Vagina (tissue), 2 donors: ENCODE measurements around the gene PMF1. TPM values are rescaled to one million over a fixed set of nuclear protein-coding genes. Genes with fewer than 3 reads are reported as not detected.

Experiments used
- DNase-seq, 2 donors: peaks; one replicate each; pipeline ENCODE4 v3.0.0-alpha.2; 2017; ENCODE audit errors: extremely low spot score in 2 of 2
- H3K27ac ChIP-seq: fragments of 200-600 bp; sonication (generic); one replicate; pipeline ENCODE4 v1.5.1; 2019
- H3K27me3 ChIP-seq: fragments of 200-600 bp; sonication (generic); one replicate; pipeline ENCODE4 v1.5.1; 2019
- H3K36me3 ChIP-seq, 2 donors: fragments of 200-600 bp; sonication (generic); one replicate each; pipeline ENCODE4 v1.5.1; 2017 to 2019
- H3K4me1 ChIP-seq: fragments of 200-600 bp; sonication (generic); one replicate; pipeline ENCODE4 v1.5.1; 2019
- H3K4me3 ChIP-seq, 2 donors: fragments of 200-600 bp; sonication (generic); 1 replicate in 1 of 2; 2 replicates in 1 of 2; pipeline ENCODE4 v1.5.1; 2016 to 2019
- H3K9me3 ChIP-seq: fragments of 200-600 bp; sonication (generic); one replicate; pipeline ENCODE4 v1.5.1; 2019
- POLR2A ChIP-seq, 2 donors: fragments of 450-650 bp; IDR thresholded peaks; one replicate each; pipeline ENCODE4 v1.6.1; 2017; ENCODE audit warnings: antibody characterized with exemption in 2 of 2, mild to moderate bottlenecking in 2 of 2, moderate library complexity in 2 of 2
- POLR2AphosphoS5 ChIP-seq, 2 donors: sonication (generic); formaldehyde crosslinking; IDR thresholded peaks; one replicate each; pipeline ENCODE4 v1.9.0; 2017; ENCODE audit warnings: antibody characterized with exemption in 2 of 2, mild to moderate bottlenecking in 2 of 2, low read depth in 1 of 2; ENCODE audit not compliant: insufficient read depth in 1 of 2
- intact Hi-C: fragments of 100-400 bp; cut with DNase I; formaldehyde crosslinking; loops from one replicate; pipeline ENCODE4 v1.15.1; 2023
- total RNA-seq: library from RNA; depleted of rRNA; stranded (reverse); fragments of >200 nt; gene quantifications from one replicate; pipeline ENCODE4 v1.2.3, GENCODE V29; 2016
- TF ChIP-seq, protein P1 (sequence below), 3 experiments: fragments of 450-650 bp in 2 of 3; fragments of 200-600 bp in 1 of 3; sonication (generic) in 1 of 3; IDR thresholded peaks; one replicate each; pipeline ENCODE4 v1.5.1; 2017 to 2019; ENCODE audit warnings: antibody characterized with exemption in 3 of 3, mild to moderate bottlenecking in 2 of 3, moderate library complexity in 2 of 3

Gene PMF1
- total RNA-seq, 1 donor from 2014 or later, result 44.7 TPM

DNA sequence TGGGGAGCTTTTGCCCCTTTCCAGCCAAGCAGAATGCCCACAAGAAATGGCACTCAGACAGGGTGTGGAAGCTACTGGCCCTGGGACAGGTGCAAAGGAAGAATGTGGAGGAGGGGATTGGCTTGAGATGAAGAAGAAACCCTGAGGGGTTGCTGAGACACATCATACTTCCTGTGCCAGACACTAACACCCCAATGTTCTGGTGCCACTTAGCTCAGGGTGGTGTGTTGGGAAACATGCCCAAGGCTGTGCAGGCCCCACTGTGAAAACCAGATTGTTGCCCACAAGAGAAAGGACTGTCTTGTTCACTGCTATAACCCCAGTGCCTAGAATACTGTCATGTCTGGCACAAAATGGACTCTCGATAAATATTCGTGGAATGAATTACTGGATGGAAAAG is 44.9 kb downstream of the PMF1 start:
- Histone ChIP-seq H3K36me3 (peaks cover 0 to 90% of the 10 kb centered on the region in 2 donors), H3K27me3 (no peaks in the 10 kb centered on the region), H3K4me1 (no peaks in the 10 kb centered on the region), H3K27ac (no peak overlapping the region), H3K4me3 (no peak overlapping the region), H3K9me3 (no peaks in the 10 kb centered on the region)
- TF ChIP-seq POLR2AphosphoS5 (IDR thresholded peaks at IDR 0.05; ENCODE audit: insufficient read depth in 1 of 2, low read depth in 1 of 2) (no peak), POLR2A (IDR thresholded peaks at IDR 0.05) (no peak)
- TF ChIP-seq, protein P1, sequence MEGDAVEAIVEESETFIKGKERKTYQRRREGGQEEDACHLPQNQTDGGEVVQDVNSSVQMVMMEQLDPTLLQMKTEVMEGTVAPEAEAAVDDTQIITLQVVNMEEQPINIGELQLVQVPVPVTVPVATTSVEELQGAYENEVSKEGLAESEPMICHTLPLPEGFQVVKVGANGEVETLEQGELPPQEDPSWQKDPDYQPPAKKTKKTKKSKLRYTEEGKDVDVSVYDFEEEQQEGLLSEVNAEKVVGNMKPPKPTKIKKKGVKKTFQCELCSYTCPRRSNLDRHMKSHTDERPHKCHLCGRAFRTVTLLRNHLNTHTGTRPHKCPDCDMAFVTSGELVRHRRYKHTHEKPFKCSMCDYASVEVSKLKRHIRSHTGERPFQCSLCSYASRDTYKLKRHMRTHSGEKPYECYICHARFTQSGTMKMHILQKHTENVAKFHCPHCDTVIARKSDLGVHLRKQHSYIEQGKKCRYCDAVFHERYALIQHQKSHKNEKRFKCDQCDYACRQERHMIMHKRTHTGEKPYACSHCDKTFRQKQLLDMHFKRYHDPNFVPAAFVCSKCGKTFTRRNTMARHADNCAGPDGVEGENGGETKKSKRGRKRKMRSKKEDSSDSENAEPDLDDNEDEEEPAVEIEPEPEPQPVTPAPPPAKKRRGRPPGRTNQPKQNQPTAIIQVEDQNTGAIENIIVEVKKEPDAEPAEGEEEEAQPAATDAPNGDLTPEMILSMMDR (IDR thresholded peaks at IDR 0.05), result no peak
- DNase-seq, result no peak
- intact Hi-C loops, result no loop called here

DNA sequence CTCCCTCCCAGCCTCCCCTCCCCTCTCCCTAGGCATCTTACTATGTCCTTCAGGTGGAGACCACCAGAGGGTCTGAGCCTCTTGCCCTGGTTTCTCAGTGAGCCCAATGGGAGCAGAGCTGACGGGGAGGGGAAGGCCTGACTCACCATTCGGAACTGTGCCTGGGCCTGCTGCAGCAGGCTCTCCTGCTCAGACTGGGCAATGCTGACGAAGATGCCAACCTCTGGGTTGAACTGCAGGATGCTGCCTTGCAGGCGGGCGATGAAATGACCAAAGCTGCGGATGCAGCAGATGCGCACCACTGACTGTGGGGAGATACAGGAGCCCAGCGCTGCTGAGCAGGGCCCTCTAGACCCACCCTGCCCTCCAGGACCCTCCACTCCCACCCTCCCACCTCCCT is 46.1 kb downstream of the PMF1 start:
- Histone ChIP-seq H3K27ac (no peak overlapping the region), H3K4me1 (no peaks in the 10 kb centered on the region), H3K4me3 (no peak overlapping the region), H3K9me3 (no peaks in the 10 kb centered on the region), H3K27me3 (no peaks in the 10 kb centered on the region), H3K36me3 (peaks cover 3 to 91% of the 10 kb centered on the region in 2 donors)
- TF ChIP-seq POLR2A (IDR thresholded peaks at IDR 0.05) (no peak), POLR2AphosphoS5 (IDR thresholded peaks at IDR 0.05; ENCODE audit: insufficient read depth in 1 of 2, low read depth in 1 of 2) (no peak)
- TF ChIP-seq, protein P1 (IDR thresholded peaks at IDR 0.05), result no peak
- intact Hi-C loops, result no loop called here
- DNase-seq, result no peak

DNA sequence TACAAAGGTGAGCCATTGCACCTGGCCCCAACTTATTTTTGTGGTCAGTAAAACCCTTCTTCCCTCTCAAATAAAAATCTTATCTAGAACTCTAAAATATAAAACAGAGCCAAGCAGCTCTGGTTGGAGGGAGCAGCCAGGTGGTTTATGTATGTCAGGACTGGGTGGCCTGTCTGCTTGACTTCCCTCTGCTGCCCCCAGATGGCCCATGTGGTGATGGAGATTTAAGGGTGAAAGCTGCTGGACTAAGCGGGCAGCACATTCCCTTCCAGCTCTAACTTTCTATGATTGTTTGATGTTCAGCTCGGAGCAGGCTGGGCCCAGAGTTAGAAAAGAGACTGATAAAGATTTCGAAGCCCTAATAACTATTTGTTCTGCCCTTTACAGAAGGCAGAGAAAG is 47.0 kb downstream of the PMF1 start:
- H3K4me3 ChIP-seq, result no peak overlapping the region
- intact Hi-C loops, result no loop called here
- no peaks in the 10 kb centered on the region for H3K9me3 ChIP-seq
- H3K4me1 ChIP-seq, result no peaks in the 10 kb centered on the region
- H3K36me3 ChIP-seq, result peaks cover 3 to 89% of the 10 kb centered on the region in 2 donors
- no peak for DNase-seq
- no peaks in the 10 kb centered on the region for H3K27me3 ChIP-seq
- H3K27ac ChIP-seq, result no peak overlapping the region
- TF ChIP-seq, protein P1 (IDR thresholded peaks at IDR 0.05), result no peak
- TF ChIP-seq POLR2AphosphoS5 (IDR thresholded peaks at IDR 0.05; ENCODE audit: insufficient read depth in 1 of 2, low read depth in 1 of 2) (no peak), POLR2A (IDR thresholded peaks at IDR 0.05) (no peak)

DNA sequence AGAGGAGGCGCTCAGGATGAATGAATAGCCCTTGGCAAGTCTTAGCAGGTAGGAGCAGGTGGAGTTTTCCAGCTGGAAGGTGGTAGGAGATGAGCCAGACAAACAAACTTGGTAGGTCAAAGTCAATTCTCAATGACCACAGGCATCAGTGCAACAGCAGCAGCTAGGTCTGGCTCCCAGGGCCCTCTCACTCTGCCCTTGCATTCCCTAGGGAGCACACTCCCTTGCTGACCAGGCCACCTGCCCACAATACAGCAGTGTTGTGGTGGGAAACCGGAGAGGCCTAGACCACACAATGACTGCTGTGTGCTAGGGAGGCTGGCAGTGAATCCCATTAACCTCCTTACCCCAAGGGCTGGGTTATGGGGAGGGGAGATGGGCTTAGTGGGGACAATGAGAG is 48.1 kb downstream of the PMF1 start:
- Histone ChIP-seq H3K4me3 (no peak overlapping the region), H3K4me1 (no peaks in the 10 kb centered on the region), H3K9me3 (no peaks in the 10 kb centered on the region), H3K27me3 (no peaks in the 10 kb centered on the region), H3K27ac (no peak overlapping the region), H3K36me3 (peaks cover 3 to 89% of the 10 kb centered on the region in 2 donors)
- DNase-seq, result no peak
- intact Hi-C loops, result no loop called here
- TF ChIP-seq, protein P1 (IDR thresholded peaks at IDR 0.05), result no peak
- TF ChIP-seq POLR2A (IDR thresholded peaks at IDR 0.05) (no peak), POLR2AphosphoS5 (IDR thresholded peaks at IDR 0.05; ENCODE audit: insufficient read depth in 1 of 2, low read depth in 1 of 2) (no peak)

DNA sequence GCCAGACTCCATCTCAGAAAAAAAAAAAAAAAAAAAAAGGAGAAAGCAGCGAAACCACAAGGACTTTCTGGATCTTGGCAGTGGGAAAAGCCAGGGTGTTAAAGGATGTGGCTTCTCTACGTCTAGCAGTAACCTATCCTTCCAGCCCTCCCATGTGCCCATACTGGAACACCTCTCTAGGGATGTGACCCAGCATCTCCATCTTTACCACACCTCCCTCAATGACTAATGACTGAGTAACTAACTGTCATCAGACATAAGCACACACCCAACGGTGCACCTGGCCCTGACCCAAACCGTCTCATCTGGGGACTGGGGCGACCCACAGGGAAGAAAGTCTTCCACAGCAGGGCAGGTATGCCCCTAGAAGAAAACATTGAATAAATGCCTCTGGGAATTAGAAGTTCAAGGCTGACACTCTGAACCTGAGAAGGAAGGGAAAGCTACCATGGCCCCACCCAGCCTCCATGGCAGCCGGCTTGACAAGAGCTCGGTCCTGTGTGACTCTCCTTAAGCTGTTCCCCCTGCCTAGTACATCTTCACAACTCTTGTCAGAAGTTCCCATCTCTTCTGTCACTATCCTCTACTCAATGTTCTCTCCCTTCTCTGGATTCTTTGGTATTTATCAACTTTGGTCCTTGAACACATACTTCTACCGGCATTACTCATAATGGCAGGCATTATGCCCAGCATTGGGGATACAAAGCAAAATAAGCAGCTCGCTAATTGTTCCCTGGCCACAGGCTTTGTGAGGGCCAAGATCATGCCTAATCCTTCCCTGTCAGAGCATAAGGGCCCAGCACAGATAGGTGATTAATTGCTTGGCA is 49.9 kb downstream of the PMF1 start:
- DNase-seq, result no peak
- intact Hi-C loops, result no loop called here
- no peaks in the 10 kb centered on the region for H3K4me1 ChIP-seq
- H3K36me3 ChIP-seq, result peaks cover 3 to 89% of the 10 kb centered on the region in 2 donors
- no peaks in the 10 kb centered on the region for H3K9me3 ChIP-seq
- no peak overlapping the region for H3K4me3 ChIP-seq
- H3K27me3 ChIP-seq, result no peaks in the 10 kb centered on the region
- TF ChIP-seq, protein P1 (IDR thresholded peaks at IDR 0.05), result no peak
- peak in 1 of 2 donors; percentile 8 for TF ChIP-seq POLR2AphosphoS5 (IDR thresholded peaks at IDR 0.05; ENCODE audit: insufficient read depth in 1 of 2, low read depth in 1 of 2)
- H3K27ac ChIP-seq, result no peak overlapping the region
